ENCODE results near the gene RAD51B. TPM values are rescaled to one million over a fixed set of nuclear protein-coding genes. Genes with fewer than 3 reads are reported as not detected.

RAD51B gene
- total and polyA plus RNA-seq, 2 of the 13 experiments (the other 11 are each of a cell fraction or from before 2014, with no cell fraction given), result 7.0 to 9.5 TPM

DNA sequence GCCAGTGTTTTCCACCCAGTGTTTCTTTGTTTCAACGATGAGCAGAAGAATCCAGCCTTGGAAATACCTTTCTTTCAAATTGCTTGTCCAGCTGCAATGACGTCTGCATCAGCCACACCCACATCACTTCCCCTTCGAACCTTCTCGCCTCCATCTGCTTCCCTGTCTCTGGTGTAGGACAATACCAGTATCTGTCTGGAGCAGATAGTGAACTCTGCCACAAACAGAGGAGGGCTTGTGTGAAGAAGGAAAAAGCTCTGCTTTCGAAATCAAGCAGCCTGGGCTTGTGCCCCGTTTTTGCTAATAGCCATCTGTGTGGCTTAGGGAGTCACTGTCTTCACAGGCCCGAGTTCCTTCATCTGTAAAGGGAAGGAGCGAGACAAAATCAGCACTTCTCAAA is 557.9 kb downstream of the RAD51B start (continued):
- TF ChIP-seq KLF6 (CRISPR knock-in tag; IDR thresholded peaks at IDR 0.05) (no peak), PPARG (CRISPR knock-in tag; conservative IDR thresholded peaks at IDR 0.05) (peak; percentile 51; the same call in 1 of the 2 replicates), PCBP1 (IDR thresholded peaks at IDR 0.05; ENCODE audit: borderline replicate concordance, low read depth, low read length) (no peak), ARHGAP35 (CRISPR knock-in tag; IDR thresholded peaks at IDR 0.05; ENCODE audit: borderline replicate concordance) (no peak), ZMYM4 (CRISPR knock-in tag; IDR thresholded peaks at IDR 0.05) (peak; percentile 59; the same call in 1 of the 2 replicates), XRCC5 (optimal IDR thresholded peaks at IDR 0.05; ENCODE audit: low read length) (peak; percentile 45), STAG1 (CRISPR knock-in tag; IDR thresholded peaks at IDR 0.05) (peak; percentile 12; the same call in 1 of the 2 replicates), MAFG (CRISPR knock-in tag; IDR thresholded peaks at IDR 0.05) (no peak), GFI1 (CRISPR knock-in tag; IDR thresholded peaks at IDR 0.05; ENCODE audit: borderline replicate concordance) (no peak), ZFX (CRISPR knock-in tag; IDR thresholded peaks at IDR 0.05; ENCODE audit: low read depth) (no peak), KMT2B (CRISPR knock-in tag; IDR thresholded peaks at IDR 0.05) (0 out of 2 replicates have a peak, but pooled peaks have one; percentile 33), EP300 (IDR thresholded peaks at IDR 0.05; ENCODE audit: low read depth in 2 of 2, low read length in 2 of 2) (peak in 1 of 2 experiments; percentile 5; a peak in 1 of 4 replicates), EP300 (CRISPR knock-in tag; IDR thresholded peaks at IDR 0.05; ENCODE audit: borderline replicate concordance) (no peak), DMAP1 (CRISPR knock-in tag; IDR thresholded peaks at IDR 0.05) (0 out of 2 replicates have a peak, but pooled peaks have one; percentile 31), BRD4 (CRISPR knock-in tag; IDR thresholded peaks at IDR 0.05) (no peak), ATF1 (CRISPR knock-in tag; IDR thresholded peaks at IDR 0.05) (peak; percentile 74), GATAD2A (CRISPR knock-in tag; IDR thresholded peaks at IDR 0.05) (0 out of 2 replicates have a peak, but pooled peaks have one; percentile 39), SP5 (CRISPR knock-in tag; IDR thresholded peaks at IDR 0.05; ENCODE audit: borderline replicate concordance, low read depth) (0 out of 2 replicates have a peak, but pooled peaks have one; percentile 42), ZNF547 (CRISPR knock-in tag; IDR thresholded peaks at IDR 0.05) (no peak), THAP11 (CRISPR knock-in tag; IDR thresholded peaks at IDR 0.05) (no peak), NCOA5 (CRISPR knock-in tag; IDR thresholded peaks at IDR 0.05) (no peak), NCOA2 (CRISPR knock-in tag; IDR thresholded peaks at IDR 0.05) (peak; percentile 17; the same call in 1 of the 2 replicates)
- TF ChIP-seq, protein P1, sequence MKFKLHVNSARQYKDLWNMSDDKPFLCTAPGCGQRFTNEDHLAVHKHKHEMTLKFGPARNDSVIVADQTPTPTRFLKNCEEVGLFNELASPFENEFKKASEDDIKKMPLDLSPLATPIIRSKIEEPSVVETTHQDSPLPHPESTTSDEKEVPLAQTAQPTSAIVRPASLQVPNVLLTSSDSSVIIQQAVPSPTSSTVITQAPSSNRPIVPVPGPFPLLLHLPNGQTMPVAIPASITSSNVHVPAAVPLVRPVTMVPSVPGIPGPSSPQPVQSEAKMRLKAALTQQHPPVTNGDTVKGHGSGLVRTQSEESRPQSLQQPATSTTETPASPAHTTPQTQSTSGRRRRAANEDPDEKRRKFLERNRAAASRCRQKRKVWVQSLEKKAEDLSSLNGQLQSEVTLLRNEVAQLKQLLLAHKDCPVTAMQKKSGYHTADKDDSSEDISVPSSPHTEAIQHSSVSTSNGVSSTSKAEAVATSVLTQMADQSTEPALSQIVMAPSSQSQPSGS (CRISPR knock-in tag; IDR thresholded peaks at IDR 0.05), result peak; percentile 23; the same call in 1 of the 2 replicates
- TF ChIP-seq, protein P2, sequence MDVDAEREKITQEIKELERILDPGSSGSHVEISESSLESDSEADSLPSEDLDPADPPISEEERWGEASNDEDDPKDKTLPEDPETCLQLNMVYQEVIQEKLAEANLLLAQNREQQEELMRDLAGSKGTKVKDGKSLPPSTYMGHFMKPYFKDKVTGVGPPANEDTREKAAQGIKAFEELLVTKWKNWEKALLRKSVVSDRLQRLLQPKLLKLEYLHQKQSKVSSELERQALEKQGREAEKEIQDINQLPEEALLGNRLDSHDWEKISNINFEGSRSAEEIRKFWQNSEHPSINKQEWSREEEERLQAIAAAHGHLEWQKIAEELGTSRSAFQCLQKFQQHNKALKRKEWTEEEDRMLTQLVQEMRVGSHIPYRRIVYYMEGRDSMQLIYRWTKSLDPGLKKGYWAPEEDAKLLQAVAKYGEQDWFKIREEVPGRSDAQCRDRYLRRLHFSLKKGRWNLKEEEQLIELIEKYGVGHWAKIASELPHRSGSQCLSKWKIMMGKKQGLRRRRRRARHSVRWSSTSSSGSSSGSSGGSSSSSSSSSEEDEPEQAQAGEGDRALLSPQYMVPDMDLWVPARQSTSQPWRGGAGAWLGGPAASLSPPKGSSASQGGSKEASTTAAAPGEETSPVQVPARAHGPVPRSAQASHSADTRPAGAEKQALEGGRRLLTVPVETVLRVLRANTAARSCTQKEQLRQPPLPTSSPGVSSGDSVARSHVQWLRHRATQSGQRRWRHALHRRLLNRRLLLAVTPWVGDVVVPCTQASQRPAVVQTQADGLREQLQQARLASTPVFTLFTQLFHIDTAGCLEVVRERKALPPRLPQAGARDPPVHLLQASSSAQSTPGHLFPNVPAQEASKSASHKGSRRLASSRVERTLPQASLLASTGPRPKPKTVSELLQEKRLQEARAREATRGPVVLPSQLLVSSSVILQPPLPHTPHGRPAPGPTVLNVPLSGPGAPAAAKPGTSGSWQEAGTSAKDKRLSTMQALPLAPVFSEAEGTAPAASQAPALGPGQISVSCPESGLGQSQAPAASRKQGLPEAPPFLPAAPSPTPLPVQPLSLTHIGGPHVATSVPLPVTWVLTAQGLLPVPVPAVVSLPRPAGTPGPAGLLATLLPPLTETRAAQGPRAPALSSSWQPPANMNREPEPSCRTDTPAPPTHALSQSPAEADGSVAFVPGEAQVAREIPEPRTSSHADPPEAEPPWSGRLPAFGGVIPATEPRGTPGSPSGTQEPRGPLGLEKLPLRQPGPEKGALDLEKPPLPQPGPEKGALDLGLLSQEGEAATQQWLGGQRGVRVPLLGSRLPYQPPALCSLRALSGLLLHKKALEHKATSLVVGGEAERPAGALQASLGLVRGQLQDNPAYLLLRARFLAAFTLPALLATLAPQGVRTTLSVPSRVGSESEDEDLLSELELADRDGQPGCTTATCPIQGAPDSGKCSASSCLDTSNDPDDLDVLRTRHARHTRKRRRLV (CRISPR knock-in tag; IDR thresholded peaks at IDR 0.05), result no peak
- TF ChIP-seq, protein P3, sequence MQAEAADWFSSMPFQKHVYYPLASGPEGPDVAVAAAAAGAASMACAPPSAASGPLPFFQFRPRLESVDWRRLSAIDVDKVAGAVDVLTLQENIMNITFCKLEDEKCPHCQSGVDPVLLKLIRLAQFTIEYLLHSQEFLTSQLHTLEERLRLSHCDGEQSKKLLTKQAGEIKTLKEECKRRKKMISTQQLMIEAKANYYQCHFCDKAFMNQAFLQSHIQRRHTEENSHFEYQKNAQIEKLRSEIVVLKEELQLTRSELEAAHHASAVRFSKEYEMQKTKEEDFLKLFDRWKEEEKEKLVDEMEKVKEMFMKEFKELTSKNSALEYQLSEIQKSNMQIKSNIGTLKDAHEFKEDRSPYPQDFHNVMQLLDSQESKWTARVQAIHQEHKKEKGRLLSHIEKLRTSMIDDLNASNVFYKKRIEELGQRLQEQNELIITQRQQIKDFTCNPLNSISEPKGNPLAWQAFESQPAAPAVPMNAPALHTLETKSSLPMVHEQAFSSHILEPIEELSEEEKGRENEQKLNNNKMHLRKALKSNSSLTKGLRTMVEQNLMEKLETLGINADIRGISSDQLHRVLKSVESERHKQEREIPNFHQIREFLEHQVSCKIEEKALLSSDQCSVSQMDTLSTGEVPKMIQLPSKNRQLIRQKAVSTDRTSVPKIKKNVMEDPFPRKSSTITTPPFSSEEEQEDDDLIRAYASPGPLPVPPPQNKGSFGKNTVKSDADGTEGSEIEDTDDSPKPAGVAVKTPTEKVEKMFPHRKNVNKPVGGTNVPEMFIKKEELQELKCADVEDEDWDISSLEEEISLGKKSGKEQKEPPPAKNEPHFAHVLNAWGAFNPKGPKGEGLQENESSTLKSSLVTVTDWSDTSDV (CRISPR knock-in tag; IDR thresholded peaks at IDR 0.05), result no peak

All from HepG2 (cell line).